Measurements from ENCODE around the gene DCBLD1.
"Not testable (repeated sequence)": the region's sequence is repeated elsewhere in the genome, so short reads cannot be mapped to it uniquely, and the experiment has no call there.

The DCBLD1 gene

DNA sequence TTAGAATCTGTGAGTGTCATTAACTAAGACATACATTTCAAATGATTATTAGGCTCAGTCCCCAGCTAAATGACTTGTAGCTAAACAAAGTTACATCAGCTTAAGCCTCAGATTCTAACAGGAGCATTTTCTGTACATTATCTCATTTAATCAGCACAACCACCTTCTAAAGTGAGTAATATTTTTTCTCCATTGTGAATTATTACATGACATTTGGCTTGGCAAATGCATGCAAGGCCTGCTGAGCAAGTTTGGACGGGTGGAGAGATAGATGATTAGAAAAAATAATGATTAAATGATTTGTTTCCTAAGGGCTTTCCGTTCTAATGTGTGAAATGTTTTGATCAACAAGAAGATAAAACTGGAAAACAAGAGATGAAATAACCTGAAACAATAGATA lies 20.7 kb downstream of the DCBLD1 start:
- no peak for DNase-seq

DNA sequence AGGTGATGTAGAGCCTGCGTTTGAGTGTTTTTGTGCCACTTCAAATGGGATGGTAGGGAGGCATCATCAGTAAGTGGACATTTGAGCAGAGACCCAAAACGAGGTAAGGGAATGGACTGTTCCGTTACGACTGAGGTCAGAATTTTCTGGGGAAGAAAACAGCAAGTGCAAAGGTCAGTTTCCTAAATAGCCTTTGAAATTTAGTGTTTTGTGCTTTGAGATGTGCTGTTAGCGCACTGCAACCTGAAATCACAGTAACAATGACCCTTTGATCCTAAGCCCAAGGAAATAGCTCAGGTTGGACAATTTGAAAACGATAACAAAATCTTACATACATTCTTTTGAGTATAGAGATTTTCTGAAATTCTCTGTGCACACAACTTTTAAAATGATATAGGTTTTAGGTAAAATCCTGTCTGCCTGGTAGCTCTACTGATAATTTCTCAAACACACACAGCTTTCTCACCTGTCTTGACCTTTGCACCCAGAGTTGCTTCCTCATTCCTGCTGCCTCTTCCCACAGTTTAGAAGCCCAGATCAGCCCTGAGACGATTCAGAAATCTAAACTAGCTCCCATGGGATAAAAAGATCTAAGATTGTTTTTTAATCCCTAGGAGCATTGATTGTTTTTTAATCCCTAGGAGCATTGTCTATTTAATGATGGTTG lies 22.1 kb downstream of the DCBLD1 start:
- DNase-seq: no peak

DNA sequence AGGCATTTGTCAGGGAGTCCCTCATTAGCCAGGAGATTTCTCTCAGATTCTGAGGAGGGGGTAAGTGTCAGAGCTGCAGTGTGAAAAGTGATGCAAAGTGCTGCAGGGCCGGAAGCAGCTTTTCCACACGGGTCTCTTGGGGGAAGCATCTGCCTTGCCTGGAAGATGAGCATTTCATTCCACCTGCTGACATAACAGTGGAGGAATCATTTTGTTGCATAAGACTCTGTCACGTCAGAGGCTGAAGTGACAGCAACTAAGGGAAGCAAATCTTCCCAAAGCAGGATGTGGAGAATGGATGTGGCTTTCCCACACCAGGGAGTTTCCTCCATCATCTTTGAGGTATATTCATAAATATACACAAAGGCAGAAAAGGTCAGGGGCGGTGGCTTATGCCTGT lies 22.8 kb downstream of the DCBLD1 start:
- DNase-seq: no peak

DNA sequence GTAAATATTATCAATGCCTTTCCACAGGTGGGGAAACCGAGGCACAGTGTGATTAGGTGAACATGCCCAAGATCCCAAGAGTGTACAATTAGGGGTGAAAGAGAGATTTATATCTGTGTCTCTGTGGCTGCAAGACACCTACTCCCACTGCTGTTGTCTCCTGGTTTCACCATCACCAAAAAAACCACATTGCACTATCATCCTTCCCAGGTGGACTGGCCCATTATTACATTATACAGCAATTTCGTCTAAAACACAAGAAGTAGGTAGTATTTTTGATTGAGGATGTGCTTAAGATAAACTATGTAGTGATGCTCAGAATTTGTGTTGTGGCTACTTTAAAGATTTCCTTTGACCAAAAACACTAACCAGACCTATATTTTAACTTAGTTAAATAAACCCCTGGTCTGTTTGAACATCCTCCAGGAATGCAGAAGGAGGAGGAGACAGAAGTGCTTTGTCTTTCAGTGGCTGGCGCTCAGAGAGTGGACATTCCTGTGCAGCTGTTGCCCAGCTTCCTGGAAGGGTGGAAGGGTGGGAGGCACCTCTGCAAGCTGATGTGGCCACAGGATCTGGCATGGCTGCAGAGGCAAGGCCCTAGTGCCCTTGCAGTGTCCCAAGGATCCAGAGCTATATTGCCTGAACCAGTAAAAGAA lies 23.8 kb downstream of the DCBLD1 start:
- no peak for DNase-seq

DNA sequence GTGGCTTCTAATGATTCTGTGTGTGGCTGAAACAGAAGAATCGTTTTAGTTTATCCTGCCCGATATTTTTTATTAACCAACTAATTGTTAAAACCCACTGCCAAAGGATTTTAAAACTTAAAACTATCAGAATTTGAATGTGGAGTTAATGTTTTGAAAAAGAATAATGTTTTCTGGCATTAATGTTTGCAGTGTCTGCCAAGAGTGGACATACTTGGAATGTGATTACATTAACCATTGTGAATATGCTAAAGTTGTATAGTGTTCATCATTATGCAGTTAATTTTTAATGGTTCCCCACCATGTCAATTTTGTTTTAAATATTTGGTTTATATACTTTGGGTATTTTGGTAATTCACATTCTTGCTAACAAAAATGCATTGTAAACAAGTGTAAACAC lies 24.4 kb downstream of the DCBLD1 start:
- no peak for DNase-seq

DNA sequence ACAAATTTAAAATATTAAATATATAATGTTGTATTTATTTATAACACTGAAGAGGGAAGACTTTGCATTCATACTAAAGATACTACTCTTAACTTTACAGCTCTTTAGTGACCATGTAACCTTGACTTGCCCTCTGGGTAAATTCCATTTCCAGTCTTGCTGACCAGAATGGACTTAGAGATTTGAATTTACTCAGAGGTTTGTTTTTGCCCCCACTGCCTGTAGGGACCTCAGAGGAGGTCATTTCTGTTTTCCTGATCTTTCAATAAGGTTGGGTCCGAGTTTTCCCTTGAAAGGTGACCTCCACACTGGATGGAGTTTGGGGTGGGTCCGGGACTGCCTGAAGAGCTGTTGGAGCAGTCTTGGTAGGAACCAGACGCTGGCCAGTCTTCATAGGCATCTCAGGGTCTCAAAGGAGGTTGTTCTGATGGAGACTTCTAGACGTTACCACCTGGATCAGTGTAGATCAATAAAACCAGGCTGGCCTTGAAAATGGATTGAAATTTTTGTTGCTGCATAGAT lies 26.0 kb downstream of the DCBLD1 start:
- no peak for DNase-seq

DNA sequence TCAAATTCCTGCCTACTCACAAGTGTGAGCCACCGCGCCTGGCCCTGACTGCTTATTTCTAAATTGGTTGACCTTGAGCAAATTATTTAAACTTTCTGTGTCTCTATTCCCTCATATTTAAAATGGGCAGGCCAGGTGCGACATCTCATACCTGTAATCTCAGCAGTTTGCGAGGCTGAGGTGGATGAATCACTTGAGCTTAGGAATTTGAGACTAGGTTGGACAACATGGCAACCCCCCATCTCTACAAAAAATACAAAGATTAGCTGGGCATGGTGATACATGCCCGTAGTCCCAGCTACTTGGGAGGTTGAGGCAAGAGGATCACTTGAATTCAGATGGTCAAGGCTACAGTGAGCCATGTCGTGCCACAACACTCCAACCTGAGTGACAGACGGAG lies 26.5 kb downstream of the DCBLD1 start:
- no peak for DNase-seq

DNA sequence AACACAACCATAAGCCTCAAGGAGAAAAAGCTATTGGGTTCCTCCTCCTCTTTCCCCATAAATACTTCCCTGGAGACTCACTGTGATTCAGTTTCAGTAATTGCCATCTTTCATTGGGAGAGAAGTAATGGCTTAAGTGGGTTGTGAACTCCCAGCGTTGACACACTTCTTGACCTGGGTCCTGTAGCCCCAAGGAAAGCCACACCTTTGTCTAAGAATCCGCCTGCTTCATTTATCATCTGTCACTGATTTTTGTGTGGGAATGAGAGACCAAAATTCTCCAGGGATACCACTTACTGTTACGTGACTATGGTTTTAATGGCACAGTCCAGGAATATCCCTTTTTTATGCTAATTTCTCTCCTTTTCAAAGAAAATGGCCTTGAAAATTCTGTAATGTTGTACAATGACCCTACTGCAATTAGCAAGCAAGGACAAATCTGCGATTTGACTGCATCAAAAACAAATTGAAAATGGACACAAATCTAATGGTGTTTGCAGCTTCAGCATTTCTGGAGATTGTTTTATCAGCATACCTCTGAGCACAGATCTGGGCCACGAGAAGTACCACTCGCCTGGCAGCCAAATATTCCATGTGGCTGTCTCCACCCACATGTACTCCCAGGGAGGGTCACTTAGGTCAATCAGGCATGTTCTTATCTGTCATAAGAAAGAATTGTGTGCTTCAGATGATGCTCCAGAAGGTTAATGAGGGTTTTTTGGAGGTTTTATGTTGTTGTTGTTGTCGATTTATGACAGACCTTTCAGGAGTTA lies 29.8 kb downstream of the DCBLD1 start:
- DNase-seq: no peak

DNA sequence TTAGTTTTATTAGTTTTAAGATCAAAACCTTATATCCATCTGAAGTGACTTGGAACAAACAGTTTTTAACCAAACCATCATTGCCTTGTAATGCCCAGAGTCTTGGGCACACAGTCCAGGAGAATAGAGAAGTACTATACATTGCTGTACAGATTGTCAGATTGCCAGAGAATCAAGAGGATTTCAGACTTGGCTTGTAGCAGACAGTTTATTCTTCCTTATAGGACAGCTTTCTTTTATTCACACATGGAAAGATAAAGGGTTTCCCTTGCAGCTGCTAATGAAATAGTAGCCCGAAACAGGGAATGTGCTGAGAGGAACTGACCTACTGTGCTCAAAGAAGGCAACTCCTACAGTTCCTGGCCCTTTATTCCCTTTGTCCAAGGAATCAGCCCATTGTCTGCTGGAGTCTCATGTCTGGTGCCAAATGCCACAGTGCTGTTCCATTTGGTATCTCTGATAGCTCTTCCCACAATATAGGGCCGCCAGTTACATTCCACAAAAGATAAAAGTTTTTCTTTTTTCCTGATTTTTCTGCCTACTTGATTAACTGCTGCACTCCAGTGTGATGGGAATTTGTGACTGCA lies 30.6 kb downstream of the DCBLD1 start:
- no peak for DNase-seq

DNA sequence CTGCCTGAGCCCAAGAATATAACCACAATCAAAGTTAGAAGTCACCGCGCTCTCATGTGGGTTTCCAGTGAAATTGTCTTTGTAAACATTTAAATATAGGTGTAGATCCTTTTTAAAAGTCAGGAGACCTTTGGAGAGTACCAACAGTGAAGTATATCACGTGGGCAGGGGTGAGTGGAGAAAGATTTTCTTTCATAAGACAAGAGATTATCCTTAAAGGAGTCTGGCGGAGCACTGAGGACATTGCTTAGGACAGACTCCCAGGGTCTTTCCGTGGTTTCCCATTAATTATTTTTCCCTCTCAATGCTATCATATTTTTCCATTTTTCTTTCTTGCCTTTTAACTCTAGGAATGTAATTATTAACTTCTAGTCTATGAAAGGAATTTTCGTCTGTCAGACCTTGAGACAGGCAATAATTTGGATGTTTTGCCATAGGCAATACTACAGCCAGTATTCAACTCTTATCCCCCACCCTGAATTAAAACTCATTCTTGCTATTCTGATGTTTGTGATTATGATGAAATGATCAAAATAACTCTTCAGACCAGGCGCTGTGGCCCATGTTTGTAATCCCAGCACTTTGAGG lies 31.4 kb downstream of the DCBLD1 start:
- DNase-seq: no peak

DNA sequence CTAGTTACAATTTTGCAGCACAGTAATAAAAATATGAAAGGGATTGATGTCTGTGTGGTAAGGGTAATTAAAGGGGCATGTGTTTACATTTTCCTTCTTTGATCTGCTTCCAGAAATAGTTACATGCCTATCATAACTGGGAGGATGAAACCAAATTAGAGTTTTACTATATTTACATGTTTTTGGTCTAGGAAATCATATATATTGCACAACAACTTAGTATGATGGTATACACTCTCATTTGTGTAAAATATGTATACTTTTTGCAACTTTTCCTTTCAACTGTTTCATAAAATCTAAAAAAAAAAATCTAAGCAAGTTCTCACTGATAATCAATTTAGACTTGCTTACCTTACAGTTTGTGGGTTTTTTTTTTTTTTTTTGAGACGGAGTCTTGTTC lies 32.2 kb downstream of the DCBLD1 start:
- DNase-seq: no peak

DNA sequence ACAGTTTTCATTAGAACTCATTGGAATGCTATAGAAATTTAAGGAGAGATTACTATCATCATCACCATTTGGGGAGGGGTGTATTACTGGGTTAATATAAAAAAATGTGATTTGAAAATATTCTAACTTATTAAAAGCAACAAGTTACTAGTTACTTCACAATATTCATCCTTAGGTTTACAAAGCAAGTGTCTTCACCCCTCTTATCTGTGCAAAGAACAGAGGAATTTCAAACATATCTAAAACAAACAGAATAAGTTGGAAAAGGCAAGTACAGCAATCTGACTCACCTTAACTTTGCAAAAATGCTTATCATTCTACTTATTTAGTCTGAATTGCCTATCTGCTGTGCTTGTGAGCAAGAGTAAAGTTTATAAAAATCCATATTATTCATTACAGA lies 32.9 kb downstream of the DCBLD1 start:
- DNase-seq: no peak

DNA sequence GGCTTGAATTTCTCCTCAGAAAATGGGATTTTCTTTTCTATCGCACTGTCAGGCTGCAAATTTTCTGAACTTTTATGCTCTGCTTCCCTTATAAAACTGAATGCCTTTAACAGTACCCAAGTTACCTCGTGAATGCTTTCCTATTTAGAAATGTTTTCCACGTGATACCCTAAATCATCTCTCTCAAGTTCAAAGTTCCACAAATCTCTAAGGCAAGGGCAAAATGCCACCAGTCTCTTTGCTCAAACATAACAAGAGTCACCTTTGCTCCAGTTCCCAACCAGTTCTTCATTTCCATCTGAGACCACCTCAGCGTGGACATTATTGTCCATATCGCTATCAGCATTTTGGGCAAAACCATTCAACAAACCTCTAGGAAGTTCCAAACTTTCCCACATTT lies 35.5 kb downstream of the DCBLD1 start:
- DNase-seq: not testable (repeated sequence)

DNA sequence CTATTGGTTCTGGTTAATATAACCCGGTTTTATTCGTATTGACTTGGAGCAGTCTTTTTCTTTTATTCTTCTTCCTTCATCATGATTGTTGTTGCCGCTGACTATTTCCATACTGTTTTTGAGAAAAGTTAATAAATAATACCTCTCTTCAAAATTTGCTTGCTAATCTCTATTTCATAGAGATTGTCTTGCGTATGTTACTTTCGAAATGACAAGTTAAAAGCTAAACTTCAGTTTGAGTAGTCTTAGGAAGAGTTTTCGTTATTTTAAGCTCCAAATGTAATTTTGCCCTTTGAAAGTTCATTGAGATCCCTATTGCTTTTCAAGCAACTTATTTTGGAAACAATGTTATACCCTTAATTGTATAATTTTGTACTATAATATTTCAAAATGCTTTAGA lies 36.4 kb downstream of the DCBLD1 start:
- no peak for DNase-seq

DNA sequence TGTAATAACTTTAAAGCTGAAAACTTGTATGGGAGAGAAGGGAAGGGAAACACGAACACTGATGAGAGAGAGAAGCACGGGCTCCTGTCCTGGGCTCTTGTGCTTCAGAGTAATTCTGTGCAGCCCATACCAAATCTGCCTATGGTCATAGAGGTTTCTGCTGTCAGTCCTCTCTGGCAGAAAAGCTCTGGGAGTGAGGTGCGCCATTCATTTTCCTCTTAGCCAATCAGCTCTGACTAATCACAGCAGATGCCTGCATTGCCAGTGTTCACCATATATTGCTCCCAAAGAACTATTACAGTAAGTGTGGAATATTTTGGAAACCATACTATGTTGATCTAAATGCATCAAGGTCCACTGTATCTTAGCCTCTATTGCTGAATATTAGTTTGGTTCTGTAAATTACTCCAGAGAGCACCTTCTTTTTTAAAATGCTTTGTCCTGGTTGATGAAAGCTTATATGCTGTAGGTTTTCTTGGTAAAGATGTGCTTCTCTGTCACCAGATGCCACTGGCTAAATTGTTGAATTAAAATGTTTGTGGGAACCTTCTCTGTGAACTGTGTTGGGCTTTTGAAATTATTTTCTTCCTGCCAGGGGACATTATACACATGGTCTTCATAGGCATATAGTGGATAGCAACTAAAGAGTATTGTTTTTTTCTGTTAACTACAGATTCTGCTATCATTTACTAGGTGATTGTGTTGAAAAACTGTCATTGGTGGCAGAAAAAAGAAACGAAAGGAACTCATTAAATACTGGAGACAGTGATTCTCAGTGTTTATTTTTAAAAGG lies 38.3 kb downstream of the DCBLD1 start:
- no peak for DNase-seq

DNA sequence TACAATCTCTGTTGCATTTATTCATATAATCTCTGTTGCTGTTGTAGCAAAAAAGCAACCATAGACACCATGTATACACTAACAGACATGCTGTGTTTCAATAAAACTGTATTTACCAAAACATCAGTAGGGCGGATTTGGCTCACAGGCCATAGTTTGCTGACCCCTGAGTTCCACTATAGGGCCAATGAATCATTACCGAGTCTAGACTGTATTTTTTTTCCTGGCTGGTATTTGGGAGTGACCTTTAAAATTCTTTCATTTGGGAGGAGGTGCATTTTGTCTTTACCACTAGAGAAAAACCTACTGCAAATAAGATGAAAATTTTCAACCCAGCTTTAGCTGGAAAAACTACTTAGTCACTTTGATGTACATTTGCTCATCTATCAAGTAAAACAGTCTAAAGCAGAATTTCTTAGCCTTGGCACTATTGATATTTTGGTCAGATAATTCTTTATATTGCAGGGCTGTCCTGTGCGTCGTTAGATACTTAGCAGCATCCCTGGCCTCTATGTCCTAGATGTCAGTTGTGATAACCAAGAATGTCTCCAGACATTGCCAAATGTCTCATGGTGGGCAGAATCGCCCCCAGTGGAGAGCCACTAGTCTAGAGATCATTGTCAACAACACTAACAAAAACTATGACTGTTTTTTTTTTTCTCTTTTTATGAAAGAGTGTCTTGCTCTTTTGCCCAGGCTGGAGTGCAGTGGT lies 39.5 kb downstream of the DCBLD1 start:
- DNase-seq: no peak

DNA sequence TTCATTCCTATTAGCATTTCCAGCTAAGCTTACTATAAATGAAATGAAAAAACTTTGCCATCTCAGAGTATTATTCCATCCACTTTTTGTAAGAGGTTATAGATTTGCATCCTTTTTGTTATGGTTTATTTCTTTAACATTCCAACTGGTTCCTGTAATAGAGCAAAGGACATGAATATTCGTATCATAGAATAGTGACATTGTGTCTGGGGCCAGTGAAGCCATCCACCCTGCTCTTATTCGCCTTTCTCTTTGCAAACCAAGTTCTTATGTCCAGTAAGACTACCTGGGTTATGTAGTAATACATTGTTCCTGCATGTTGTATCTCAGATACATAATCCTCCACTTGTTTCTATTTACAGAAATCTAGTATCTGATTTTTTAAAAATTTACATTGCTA lies 43.1 kb downstream of the DCBLD1 start:
- no peak for DNase-seq

DNA sequence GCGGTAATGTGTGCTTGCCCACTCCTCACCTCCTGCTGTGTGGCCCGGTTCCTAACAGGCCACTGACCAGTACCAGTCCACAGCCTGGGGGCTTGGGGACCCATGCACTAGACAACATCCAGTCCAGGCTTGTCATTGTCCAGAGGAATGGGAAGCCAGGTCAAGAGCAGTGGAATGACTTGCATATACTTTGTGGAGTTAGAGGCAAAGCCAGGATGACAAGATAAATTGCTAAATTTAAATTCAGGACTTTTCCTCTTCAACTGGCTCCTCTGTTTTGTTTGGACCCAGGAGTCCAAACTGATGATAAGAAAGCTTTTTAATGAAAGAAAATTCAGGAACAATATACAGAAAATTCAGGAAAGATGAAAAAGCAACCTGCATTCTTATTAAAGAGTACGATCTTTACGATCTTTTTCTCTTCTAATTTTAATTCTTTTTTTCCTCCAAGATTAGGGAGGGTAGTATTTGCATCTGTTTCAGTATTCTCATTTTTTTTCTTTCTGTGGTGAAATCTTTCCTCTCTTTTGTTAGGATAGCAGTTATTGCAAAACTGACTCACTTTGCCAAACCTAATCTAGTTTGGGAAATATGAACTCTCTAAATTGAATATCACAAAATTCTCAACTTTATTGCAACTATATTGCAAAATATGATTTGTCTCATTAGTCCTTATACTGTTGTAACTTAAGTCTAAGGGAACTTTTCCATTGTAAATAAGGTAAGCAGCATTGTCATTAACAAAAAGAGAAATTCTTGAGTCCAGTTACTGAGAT lies 48.2 kb downstream of the DCBLD1 start:
- DNase-seq: no peak

DNA sequence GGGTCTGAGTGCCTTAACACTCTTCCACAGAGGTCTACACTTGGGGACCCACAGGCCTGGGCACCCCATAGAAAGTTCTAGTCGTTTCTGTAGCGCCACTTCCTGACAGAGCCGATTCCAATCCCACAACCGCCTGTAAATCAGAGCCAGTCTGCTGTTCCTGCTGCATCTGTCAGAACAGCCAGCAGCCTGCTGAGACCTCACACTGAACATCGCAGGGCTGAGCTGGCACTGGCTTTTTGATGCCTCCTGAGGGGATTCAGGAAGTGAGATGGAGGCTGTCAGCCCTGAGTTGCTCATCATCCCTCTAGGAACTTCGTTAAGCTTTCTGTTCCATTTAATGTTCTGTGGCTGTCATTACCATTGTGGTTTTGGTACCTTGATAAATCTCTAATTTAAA lies 48.9 kb downstream of the DCBLD1 start:
- DNase-seq: no peak

DNA sequence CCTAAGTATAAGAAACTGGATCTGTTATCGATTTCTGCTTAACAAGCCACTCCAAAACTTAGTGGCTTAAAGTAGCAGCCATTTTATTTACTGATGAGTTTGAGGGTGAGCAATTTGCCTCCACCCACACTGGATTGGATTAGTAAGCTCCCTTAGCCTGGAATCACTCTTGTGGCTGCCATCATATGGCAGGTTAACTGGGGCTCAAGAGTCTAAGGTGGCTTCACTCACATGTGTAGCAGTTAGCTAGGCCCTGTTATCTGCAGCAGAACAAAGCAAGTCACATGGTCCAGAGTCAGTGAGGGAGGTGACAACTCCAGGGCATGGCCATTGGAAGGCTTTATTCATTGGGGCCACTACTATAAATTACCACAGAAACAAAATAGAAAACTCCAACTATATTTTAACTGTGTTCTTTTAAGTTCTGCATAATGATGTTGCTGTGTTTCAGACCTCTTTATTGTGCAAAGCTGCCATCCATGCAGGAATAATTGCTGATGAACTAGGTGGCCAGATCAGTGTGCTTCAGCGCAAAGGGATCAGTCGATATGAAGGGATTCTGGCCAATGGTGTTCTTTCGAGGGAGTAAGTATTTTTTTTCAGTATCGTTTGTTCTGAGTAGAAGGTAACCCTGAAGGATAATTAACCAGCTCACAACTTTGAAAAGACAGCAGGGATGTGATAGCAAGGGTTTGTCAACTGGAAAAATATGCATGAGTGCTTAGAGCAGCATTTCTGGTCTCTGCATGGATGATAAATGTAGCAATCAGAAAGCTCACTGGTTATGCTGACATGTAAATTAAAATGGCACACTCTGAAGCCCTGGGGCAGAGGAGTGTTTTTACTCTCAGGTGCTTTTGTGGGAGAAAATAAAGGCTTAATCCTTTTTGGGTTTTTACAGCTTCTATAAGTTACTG lies 49.6 kb downstream of the DCBLD1 start:
- DNase-seq: no peak

Data from activated CD8-positive, alpha-beta memory T cell treated with anti-CD3 and anti-CD28 coated beads, Interleukin-2, amount 50 U/mL, for 4 hours (primary cell).